AG10803 (cell line): ENCODE measurements around the gene C12orf75.
"Not testable (repeated sequence)": the region's sequence is repeated elsewhere in the genome, so short reads cannot be mapped to it uniquely, and the experiment has no call there.

ENCODE experiments used
- DNase-seq: peaks from one replicate; pipeline ENCODE4 v3.0.0; 2010; ENCODE audit warnings: low read depth
- H3K4me3 ChIP-seq: 2 replicates; pipeline ENCODE4 v1.5.1; 2011; ENCODE audit warnings: mild to moderate bottlenecking, low read length, control low read depth
- TF ChIP-seq, protein P1 (sequence below): conservative IDR thresholded peaks from 2 replicates; pipeline ENCODE4 v1.5.1; 2011; ENCODE audit warnings: mild to moderate bottlenecking, low read length, control low read depth, inconsistent platforms

Gene C12orf75

DNA sequence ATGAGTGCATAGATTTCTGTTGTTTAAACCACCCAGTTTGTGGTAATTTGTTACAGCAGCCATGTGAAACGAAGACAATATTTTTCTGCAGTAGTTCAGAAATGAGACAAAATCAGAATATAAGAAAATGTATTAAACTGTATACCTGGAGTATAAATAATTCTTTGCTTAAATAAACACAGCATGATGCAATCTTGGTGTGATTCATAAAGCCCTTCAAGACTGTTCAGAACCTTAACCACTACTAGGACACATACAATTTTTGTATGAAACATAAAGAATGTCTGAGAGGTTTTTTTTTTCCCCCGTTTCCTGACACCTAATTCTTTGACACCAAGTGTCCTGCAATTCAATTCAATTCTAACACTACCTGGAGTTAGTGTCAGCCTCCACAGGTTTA is 10.5 kb downstream of the C12orf75 start:
- H3K4me3 ChIP-seq, result no peak overlapping the region
- TF ChIP-seq, protein P1, sequence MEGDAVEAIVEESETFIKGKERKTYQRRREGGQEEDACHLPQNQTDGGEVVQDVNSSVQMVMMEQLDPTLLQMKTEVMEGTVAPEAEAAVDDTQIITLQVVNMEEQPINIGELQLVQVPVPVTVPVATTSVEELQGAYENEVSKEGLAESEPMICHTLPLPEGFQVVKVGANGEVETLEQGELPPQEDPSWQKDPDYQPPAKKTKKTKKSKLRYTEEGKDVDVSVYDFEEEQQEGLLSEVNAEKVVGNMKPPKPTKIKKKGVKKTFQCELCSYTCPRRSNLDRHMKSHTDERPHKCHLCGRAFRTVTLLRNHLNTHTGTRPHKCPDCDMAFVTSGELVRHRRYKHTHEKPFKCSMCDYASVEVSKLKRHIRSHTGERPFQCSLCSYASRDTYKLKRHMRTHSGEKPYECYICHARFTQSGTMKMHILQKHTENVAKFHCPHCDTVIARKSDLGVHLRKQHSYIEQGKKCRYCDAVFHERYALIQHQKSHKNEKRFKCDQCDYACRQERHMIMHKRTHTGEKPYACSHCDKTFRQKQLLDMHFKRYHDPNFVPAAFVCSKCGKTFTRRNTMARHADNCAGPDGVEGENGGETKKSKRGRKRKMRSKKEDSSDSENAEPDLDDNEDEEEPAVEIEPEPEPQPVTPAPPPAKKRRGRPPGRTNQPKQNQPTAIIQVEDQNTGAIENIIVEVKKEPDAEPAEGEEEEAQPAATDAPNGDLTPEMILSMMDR, result no peak
- DNase-seq, result no peak

DNA sequence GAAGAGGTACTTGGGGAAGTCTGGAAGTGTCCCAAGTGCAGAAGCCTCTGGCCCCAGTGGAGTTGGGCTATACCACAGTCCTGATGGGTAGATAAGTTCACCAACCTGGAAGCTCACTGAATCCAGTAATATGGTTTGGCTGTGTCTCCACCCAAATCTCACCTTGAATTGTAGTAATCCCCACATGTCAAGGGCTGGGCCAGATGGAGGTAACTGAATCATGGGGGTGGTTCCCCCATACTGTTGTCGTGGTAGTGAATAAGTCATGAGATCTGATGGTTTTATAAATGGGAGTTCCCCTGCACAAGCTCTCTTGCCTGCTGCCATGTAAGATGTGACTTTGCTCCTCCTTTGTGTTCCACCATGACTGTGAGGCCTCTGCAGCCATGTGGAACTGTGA is 11.1 kb downstream of the C12orf75 start:
- not testable (repeated sequence) for H3K4me3 ChIP-seq, DNase-seq

DNA sequence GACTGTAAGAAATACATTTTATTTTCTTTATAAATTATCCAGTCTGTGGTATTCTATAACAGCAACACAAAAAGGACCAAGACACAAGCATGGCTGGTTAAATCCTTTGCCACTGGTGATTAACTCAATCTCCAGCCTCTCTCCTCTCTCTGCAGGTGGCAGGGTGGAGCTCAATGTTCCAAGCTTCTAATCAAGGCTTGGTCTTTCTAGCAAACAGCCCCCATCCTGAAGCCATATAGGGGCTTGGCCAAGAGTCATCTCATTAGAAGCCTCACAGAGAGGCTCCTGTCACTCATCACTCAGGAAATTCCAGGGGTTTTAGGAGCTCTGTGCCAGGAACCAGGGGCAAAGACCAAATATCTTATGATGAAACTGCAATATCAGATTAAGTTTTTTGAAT is 12.0 kb downstream of the C12orf75 start:
- no peak overlapping the region for H3K4me3 ChIP-seq
- DNase-seq, result no peak
- TF ChIP-seq, protein P1, result no peak

DNA sequence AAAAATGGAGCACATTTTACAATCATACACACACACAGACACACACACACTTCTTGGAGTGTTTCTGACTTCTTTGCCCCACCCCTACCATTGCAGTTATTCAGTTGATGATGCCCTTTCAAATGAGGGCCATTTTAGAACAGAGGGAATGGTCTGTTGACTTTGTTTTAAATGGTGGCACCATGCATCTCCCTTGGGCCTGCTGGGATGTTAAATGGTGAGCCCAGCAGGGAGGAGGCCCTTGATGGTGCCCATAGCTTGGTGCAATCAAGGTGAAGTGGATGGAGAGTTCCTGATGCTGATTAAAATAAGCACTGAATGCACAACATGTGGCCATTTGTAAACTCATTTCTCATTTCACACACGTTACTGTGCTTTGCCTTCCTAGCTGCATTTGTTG is 13.3 kb downstream of the C12orf75 start:
- TF ChIP-seq, protein P1, result no peak
- H3K4me3 ChIP-seq, result no peak overlapping the region
- no peak for DNase-seq

DNA sequence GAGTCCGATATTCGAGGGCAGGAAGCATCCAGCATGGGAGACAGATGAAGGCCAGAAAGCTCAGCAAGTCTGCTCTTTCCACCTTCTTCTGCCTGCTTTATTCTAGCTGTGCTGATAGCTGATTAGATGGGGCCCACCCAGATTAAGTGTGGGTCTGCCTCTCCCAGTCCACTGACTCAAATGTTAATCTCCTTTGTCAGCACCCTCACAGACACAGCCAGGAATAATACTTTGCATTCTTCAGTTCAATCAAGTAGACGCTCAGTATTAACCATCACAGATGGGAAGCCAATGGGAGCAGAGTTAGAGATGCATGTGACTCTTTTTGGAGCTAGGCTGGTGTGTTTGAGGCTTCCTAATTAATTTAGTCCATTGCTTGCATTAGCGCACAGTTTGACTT is 17.0 kb downstream of the C12orf75 start:
- TF ChIP-seq, protein P1, result no peak
- DNase-seq, result no peak
- H3K4me3 ChIP-seq, result no peak overlapping the region

DNA sequence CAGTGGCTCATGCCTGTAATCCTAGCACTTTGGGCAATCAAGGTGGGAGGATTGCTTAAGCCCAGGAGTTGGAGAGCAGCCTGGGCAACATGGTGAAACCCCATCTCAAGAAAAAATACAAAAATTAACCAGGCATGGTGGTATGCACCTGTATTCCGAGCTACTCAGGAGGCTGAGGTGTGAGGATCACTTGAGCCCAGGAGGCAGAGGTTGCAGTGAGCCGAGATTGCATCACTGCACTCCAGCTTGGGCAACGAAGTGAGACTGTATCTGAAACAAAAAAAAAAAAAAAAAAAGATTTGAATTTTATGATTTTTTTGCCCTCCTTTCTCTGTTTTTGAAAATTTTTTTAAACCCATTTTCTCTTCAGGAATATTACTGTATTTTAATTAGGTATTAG is 17.7 kb downstream of the C12orf75 start:
- DNase-seq, result no peak
- H3K4me3 ChIP-seq, result no peak overlapping the region
- TF ChIP-seq, protein P1, result no peak

DNA sequence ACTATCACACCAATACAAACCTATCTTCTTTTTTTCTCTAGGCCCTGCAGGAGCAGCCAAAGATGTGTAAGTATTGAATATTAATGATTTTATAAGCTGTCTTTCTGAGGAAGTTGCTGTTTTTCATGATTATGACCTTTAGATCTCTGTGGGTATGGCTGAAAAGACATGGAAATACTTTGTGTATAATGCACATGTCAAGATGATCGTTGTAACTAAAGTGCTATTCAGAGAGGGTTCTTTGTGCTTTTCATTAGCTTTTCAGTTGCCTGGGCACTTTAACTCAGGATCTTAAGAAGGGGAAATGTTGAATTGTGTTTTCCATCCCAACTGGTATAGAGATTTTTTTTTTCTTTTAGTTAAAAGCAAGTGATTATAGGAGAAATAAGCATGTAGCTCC is 18.1 kb downstream of the C12orf75 start:
- TF ChIP-seq, protein P1, result no peak
- H3K4me3 ChIP-seq, result no peak overlapping the region
- no peak for DNase-seq

DNA sequence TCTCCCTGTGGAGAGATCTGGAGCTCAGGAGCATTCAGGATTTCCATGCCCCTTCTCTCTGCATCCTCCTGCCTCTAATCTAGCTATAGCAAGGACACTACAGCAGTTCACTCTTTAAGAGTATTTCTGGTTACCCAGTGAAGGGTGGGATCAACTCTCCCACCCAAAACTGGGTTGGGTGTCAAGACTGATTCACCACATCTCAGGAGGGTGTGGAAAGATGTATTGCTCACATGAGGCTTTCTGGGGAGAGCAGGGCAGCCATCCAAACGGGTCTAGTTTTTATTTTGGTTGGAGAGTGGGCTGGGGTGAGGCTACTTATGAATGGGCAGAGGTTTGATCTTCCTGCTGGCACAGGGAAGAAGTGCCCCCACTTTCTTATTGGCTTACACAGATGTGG is 18.6 kb downstream of the C12orf75 start:
- TF ChIP-seq, protein P1, result no peak

More for the DNA sequence above, 18.6 kb downstream of the C12orf75 start:
- H3K4me3 ChIP-seq, result no peak overlapping the region
- DNase-seq, result no peak
